ENCODE results near the gene ADGRB3.
A peak's percentile ranks its signal among the peaks of the same experiment; 100 is the strongest.
"Not testable (repeated sequence)": the region's sequence is repeated elsewhere in the genome, so short reads cannot be mapped to it uniquely, and the experiment has no call there.

The ADGRB3 gene

GRCh38 chr6:68649669-68650068 is 14.6 kb downstream of the ADGRB3 start:
- DNase-seq (ENCODE audit: low read depth, low spot score), result peak; percentile 12

GRCh38 chr6:68650142-68650541 is 15.1 kb downstream of the ADGRB3 start:
- no peak for DNase-seq (ENCODE audit: low read depth, low spot score)

- DNase-seq (ENCODE audit: low read depth, low spot score), result no peak
These were observed 16.2 kb downstream of the ADGRB3 start for GRCh38 chr6:68651011-68651985.

- DNase-seq (ENCODE audit: low read depth, low spot score), result no peak
These were observed 17.0 kb downstream of the ADGRB3 start for GRCh38 chr6:68652117-68652536.

GRCh38 chr6:68653074-68653705 is 18.1 kb downstream of the ADGRB3 start:
- no peak for DNase-seq (ENCODE audit: low read depth, low spot score)

GRCh38 chr6:68653706-68654089 is 18.6 kb downstream of the ADGRB3 start:
- no peak for DNase-seq (ENCODE audit: low read depth, low spot score)

GRCh38 chr6:68654134-68654533 is 19.1 kb downstream of the ADGRB3 start:
- DNase-seq (ENCODE audit: low read depth, low spot score), result no peak

- no peak for DNase-seq (ENCODE audit: low read depth, low spot score)
These were observed 19.9 kb downstream of the ADGRB3 start for GRCh38 chr6:68655028-68655427.

- DNase-seq (ENCODE audit: low read depth, low spot score), result no peak
These were observed 22.5 kb downstream of the ADGRB3 start for GRCh38 chr6:68657374-68658139.

- DNase-seq (ENCODE audit: low read depth, low spot score), result no peak
These were observed 23.3 kb downstream of the ADGRB3 start for GRCh38 chr6:68658338-68658737.

GRCh38 chr6:68673255-68673654 is 38.2 kb downstream of the ADGRB3 start:
- DNase-seq (ENCODE audit: low read depth, low spot score), result no peak

GRCh38 chr6:68675548-68675947 is 40.5 kb downstream of the ADGRB3 start:
- DNase-seq (ENCODE audit: low read depth, low spot score), result no peak

- not testable (repeated sequence) for DNase-seq (ENCODE audit: low read depth, low spot score)
These were observed 41.0 kb downstream of the ADGRB3 start for GRCh38 chr6:68676094-68676493.

- no peak for DNase-seq (ENCODE audit: low read depth, low spot score)
These were observed 42.0 kb downstream of the ADGRB3 start for GRCh38 chr6:68677058-68677457.

- DNase-seq (ENCODE audit: low read depth, low spot score), result no peak
These were observed 44.3 kb downstream of the ADGRB3 start for GRCh38 chr6:68679399-68679798.

- no peak for DNase-seq (ENCODE audit: low read depth, low spot score)
These were observed 45.2 kb downstream of the ADGRB3 start for GRCh38 chr6:68680264-68680663.

- DNase-seq (ENCODE audit: low read depth, low spot score), result no peak
These were observed 54.8 kb downstream of the ADGRB3 start for GRCh38 chr6:68689910-68690309.

GRCh38 chr6:68691120-68691519 is 56.0 kb downstream of the ADGRB3 start:
- no peak for DNase-seq (ENCODE audit: low read depth, low spot score)

GRCh38 chr6:68693271-68693670 is 58.2 kb downstream of the ADGRB3 start:
- DNase-seq (ENCODE audit: low read depth, low spot score), result no peak

GRCh38 chr6:68695403-68695802 is 60.3 kb downstream of the ADGRB3 start:
- DNase-seq (ENCODE audit: low read depth, low spot score), result no peak

GRCh38 chr6:68695838-68696237 is 60.8 kb downstream of the ADGRB3 start:
- DNase-seq (ENCODE audit: low read depth, low spot score), result no peak

GRCh38 chr6:68697394-68697793 is 62.3 kb downstream of the ADGRB3 start:
- no peak for DNase-seq (ENCODE audit: low read depth, low spot score)

Data from iPS DF 19.7 (cell line).